GM12801 (cell line): ENCODE measurements around the gene GNA15.

Source experiments
- CTCF ChIP-seq: IDR thresholded peaks from one replicate; pipeline ENCODE4 v1.5.1; 2011; ENCODE audit warnings: control low read depth; ENCODE audit not compliant: insufficient read length; ENCODE audit errors: extremely low read depth

GNA15 gene

GRCh38 chr19:3163230-3163886, 27.5 kb downstream of the GNA15 start:
- TF ChIP-seq CTCF = peak; percentile 49

GRCh38 chr19:3163943-3164342, 28.1 kb downstream of the GNA15 start:
- TF ChIP-seq CTCF = no peak

GRCh38 chr19:3167533-3168272, 31.9 kb downstream of the GNA15 start:
- no peak for TF ChIP-seq CTCF

- no peak for TF ChIP-seq CTCF
These were observed 36.2 kb downstream of the GNA15 start for GRCh38 chr19:3171894-3172672.

GRCh38 chr19:3175781-3176714, 40.2 kb downstream of the GNA15 start:
- no peak for TF ChIP-seq CTCF

GRCh38 chr19:3176715-3177501, 41.1 kb downstream of the GNA15 start:
- TF ChIP-seq CTCF = no peak
